GM11168 (cell line): ENCODE data around the gene C9orf40.

Experiments
- in situ Hi-C: fragments of 300-500 bp; cut with MboI; formaldehyde crosslinking; loops from one replicate; pipeline ENCODE4 v1.12.0; 2022; ENCODE audit warnings: low sequenced_read_pairs; ENCODE audit not compliant: unreplicated experiment

Gene C9orf40, protein sequence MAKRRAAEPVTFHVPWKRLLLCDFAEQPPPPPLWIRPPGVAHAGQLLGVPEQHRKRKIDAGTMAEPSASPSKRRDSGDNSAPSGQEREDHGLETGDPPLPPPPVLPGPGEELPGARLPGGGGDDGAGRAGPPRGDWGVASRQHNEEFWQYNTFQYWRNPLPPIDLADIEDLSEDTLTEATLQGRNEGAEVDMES

DNA sequence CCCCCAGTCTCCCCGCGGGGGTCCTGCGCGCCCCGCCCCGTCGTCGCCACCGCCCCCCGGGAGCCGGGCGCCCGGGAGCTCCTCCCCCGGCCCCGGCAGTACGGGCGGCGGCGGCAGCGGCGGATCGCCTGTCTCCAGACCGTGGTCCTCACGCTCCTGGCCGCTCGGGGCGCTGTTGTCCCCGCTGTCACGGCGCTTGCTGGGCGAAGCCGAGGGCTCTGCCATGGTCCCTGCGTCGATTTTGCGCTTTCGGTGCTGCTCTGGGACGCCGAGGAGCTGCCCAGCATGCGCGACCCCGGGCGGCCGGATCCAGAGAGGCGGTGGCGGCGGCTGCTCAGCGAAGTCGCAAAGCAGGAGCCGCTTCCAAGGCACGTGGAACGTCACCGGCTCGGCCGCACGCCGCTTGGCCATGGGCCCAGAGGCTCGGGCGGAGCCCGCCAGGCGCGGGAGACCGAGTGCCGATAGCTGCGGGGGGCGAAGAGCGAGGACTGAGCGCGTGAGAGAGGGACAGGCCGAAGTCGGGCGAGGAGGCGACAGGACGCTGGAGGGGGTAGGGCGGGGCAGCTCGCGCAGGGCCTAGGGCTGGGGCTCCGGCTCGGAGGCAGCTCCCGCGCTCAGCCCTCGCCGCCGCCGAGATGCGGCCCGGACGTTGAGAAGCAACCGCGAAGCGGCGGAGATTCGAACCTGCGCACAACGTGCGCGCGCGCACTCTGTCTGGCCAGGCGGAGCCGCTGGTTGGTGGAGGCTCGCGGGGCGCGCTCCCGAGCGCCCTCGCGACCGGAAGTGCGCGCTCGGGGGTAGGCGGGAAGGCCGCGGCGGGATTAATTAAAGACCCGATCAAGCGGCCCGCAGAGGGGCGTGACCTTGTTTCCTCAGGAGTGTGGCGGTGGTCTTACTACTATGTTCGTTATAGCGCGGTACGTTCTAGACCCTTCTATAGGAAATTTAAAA is at the start of gene C9orf40:
C9orf40 (minus strand) TSS at position 712 of the 951 bp plus-strand sequence; CDS start at position 411, 301 bp downstream.
- in situ Hi-C loops, result no loop called here

DNA sequence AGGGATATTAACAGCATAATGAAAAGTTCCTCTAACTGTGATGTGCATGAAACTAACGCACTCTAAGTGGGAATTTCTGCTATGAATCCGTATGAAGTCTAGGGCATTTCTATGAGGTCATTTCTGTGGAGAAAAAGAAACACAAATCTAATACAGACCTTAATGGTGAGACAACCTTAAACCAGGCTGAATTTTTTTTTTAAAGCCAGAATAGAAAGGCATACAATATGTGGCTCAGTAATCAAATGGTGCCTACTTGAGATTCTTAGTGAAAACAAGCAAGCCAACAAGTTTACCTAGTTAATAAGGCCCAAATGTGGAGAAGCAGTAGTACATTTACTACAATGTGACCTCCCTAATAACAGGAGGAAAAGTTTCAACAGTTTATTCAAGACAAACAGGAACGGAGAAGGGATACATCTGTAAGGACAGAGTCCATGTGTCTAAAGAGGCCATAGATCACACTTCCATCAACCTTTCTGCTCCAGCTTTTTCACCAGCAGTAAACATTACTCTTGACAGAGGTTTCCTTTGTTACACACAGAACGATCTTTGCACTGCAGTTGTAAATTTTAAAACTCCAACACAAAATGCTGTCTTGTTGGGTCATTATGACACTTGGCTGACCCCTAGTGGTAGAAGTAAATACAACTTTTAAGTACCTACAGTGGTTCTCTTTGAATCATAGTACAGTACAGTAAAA is 49.2 kb upstream of the C9orf40 start:
- in situ Hi-C loops, result loop anchor here (5.0 kb wide), 1 partner anchor 225 kb away; no protein-coding TSS in a partner anchor

DNA sequence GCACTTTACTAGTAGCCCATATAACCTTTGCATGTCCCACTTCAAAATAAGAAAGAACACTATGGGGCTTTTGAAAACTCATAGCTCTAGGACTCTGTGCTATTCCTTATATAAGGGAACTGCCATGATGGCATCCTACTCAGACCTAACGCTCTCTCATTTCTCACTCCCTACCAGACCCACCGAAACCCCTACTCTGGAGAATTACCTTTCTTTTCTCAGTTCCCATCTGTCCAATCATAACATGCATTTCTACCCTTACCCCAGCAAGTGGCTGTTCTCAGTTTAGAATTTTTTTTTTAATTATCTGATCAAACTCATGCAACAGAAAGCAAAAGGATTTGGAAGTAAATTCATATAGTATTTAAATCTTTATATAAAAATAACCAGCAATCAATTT is 48.1 kb upstream of the C9orf40 start:
- in situ Hi-C loops, result loop anchor here (5.0 kb wide), 1 partner anchor 224 kb away; no protein-coding TSS in a partner anchor

DNA sequence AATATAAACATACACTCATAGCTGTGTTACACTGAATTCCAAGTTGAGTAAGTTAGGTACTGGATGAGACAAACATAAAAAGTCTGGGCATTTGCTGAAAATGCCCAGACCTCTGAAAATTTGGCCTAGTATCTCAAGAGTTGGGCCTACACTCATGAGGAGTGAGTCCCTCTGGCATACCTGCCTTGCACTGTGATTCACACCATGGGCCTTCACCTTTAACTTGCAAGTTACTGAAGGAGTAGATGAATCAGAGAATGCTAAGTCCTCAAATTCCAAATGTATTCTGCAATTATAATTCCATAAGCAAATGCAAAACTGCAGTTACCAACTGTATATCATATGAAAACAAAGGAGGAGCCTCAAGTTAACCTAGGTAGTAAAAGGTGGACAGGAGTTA is 32.3 kb upstream of the C9orf40 start:
- in situ Hi-C loops, result no loop called here

DNA sequence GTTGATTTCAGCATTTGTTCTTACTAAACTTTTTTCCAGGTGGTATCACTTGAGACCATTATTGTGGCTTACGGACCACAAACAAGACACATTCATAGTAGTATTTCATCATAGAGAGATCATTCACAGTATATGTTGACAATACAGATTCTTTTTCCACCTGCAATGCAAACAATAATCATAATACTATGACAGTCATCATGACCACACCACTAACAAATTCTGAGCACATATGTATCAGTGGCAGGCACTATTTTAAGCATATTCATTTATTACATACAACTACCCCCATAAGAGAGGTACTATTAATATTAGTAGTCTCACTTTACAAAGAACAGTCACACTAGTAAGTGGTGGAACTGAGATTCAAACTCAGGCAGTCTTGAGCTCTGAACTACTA is 31.0 kb upstream of the C9orf40 start:
- in situ Hi-C loops, result no loop called here

DNA sequence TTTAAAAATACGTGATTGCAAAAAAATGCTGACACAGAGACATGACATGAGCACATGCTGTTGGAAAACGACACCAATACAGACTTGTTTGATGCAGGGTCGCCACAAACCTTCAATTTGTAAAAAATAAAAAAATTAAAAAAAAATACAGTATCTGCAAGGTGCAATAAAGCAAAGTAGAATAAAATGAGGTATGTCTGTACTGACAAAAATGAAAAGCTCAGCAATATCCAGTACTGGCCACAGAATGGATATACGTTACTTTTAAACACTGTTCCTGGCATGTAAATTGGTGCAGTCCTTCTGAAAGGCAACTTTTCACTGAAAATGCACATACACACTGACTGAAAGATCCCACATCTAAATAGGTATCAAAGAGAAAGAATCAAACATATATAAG is 27.1 kb upstream of the C9orf40 start:
- in situ Hi-C loops, result no loop called here

DNA sequence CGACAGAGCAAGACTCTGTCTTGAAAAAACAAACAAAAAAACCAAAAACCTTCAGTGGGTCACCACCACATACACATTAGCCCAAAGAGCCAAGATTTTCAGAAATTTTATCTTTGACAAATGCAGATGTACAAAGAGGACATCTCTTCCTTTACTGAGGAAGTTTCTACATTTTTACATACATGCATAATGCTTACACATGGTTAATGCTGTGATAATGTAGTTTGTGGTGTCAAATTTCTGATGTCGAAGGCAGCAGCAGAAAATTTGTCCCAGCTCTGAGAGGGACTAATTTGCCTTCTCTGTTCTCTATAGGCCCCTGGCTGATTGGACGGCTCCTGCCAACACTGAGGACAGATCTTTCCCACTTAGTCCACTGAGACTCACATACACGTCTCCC is 24.6 kb upstream of the C9orf40 start:
- in situ Hi-C loops, result no loop called here

DNA sequence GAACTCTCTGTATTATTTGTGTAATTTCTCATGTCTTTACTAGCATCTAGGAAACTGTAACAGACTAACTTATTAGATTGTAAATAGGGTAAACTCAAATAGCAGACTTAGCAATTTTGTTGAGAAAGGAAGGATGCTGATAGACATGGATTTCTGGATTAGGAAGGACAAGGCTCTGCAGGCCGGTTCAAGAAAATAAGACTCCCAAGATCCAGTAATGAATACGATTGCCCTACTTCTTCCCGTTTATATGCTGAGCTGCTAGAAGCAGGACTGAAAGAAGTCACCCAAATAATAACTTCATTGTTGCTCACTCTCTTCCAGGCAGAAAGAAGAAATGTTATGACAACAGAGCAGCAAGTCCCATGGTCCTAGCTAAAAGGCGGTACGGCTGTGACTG is 22.8 kb upstream of the C9orf40 start:
- in situ Hi-C loops, result no loop called here

DNA sequence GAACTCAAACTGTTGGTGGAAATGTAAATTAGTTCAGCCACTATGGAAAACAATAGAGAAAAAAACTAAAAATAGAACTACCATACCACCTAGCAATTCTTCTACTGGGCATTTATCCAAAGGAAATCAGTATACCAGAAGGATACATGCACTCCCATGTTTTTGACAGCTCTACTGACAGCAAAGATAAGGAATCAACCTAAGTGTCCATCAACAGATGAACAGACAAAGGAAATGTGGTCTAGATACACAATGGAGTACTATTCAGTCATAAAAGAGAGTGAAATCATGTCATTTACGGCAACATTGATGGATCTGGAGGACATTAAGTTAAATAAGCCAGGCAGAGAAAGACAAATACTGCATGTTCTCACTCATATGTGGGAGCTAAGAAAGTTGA is 21.8 kb upstream of the C9orf40 start:
- in situ Hi-C loops, result no loop called here

DNA sequence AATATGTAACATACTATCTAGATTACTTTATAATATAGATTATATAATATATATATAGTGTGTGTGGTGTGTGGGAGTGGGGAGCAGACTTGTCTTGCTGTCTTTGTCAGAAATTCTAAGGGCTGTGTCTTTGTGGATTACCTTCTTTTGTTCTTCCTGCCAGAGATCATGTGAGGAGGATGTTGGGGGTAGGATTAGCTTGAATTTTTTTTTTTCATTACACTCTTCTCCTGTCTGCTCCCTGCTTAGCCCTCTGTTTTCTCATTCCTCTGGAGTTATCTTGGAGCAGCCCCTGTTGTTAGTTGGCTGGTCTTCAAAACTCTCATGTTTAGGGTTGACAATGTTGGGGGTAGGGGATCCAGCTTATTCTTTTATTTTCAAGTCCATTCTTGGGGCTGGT is 21.0 kb upstream of the C9orf40 start:
- in situ Hi-C loops, result no loop called here

DNA sequence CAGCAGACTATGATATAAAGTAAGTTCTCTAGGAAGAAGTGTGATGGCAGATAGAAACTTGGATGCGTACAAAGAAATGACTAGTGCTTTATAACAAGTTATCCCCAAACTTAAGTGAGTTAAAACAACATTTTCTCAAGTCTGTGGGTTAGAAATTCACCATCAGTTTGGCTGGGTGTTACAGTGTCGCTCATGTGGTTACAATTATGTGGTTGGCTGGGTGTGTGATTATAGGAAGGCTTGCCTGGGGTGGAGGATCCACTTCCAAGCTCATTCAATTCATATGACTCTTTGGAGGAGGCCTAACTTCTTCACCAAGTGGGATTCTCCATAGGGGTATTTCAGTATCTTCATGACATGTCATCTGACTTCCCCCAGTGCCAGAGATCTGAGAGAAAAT is 10.3 kb upstream of the C9orf40 start:
- in situ Hi-C loops, result no loop called here

DNA sequence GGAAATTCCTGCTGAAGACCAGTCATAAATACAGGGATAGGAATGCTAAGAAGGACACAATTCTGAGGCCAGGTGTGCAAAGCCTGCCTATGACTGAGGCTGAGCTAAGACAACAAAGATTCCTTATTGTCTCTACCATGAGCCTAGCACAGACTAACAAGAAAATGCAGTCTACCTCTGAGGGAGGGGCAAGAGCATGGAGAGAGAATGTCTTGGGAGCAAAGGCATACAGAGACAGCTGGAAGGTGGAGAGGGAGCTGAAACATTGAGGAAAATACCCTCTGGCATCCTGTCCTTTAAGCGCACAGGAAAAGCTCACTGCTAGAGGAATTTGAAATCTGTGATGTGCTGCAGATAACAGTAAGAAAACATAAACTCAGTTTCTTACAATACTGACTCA is 8.8 kb upstream of the C9orf40 start:
- in situ Hi-C loops, result no loop called here

DNA sequence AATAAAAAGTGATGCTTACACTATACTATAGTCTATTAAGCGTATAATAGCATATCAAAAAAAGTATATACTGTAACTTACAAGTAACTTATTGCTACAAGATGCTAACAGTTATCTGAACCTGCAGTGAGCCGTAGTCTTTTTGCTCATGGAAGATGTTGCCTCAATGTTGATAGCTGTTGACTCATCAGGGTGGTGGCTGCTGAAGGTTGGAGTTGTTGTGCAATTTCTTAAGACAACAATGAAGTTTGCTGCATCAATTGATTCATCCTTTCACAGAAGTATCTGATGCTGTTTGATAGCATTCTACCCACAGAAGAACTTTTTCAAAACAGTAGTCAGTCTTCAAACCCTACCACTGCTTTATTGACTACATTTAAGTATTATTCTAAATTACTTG is 7.8 kb upstream of the C9orf40 start:
- in situ Hi-C loops, result no loop called here

DNA sequence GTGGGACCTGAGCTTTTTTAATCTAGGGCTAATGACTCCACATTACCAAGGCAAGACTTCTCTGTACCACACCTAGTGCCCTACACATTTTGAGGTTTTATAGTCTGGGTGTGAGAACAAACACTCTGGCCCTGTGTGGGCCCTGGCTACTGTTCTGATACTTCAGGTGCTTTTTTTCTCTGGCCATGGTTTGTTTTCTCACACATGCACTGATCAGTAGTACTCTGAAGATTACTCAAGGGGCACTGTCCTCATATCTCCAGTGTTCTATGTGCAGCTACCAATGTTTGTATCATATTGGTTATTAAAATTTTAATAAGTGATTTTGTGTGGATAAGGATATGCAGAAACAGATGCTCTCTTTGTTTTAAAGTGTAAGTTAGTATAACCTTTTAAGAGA is 5.9 kb upstream of the C9orf40 start:
- in situ Hi-C loops, result no loop called here

DNA sequence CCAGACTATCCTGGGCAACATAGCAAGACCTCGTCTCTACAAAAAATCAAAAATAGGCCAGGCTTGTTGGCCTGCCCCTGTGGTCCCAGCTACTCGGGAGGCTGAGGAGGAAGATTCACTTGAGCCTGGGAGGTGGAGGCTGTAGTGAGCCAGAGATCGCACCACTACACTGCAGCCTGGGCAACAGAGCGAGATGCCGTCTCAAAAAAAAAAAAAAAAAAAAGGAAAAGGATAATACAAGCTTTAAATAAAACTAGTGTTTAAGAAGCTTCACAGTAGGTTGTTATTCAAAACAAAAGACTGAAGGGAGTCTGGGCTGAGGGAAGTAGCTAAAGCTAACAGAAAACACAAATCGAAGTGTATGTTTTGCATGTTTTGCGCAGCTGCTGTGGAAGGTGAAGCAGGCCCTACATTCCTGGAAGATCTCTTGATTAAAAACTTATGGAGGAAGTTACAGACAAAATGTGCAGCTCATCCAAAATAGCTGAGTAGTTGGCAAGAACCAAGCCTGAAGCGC is 581 bp upstream of the C9orf40 start:
- in situ Hi-C loops, result no loop called here

DNA sequence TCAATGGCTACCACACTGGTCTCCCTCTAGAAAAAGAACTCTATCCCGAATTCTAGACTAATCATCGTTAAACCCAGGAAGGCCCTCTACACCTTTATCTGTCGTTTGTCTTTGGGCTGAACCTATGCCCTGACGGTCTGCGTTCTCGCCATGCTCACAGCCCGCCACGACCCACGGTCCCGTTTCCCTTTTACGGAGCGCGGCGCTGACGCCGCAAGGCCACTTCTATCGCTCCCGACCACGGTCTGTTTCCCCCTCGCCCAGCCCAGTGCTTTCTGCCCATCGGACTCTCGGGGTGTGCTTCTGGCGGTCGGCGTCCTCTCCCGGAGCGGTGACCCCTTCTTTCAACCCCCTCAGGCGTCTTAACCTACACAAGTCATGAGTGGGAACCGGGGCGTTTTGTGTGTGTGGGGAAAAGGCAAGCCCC is 974 bp downstream of the C9orf40 start:
- in situ Hi-C loops, result no loop called here

DNA sequence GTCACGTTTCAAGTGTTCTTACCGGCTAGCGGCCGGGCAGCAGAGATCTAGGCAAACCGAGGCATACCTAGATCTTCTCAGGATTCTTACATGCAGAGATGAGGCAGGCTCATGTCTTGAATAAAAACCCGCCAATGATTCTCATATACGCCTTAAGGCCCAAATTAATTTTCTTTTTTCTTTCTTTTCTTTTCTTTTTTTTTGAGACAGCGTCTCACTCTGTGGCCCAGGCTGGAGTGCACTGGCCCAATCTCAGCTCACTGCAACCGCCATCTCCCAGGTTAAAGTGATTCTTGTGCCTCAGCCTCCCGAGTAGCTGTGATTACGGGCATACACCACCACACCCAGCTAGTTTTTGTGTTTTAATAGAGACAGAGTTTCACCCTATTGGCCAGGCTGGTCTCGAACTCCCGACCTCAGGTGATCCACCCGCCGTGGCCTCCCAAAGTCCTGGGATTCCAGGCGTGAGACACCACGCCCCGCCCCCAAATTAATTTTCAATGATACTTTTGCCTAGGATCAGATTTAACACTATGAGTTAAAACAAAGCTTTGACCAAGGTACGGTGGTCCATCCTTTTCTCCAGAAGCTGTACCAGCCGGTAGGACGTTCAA is 1.5 kb downstream of the C9orf40 start:
- in situ Hi-C loops, result no loop called here

DNA sequence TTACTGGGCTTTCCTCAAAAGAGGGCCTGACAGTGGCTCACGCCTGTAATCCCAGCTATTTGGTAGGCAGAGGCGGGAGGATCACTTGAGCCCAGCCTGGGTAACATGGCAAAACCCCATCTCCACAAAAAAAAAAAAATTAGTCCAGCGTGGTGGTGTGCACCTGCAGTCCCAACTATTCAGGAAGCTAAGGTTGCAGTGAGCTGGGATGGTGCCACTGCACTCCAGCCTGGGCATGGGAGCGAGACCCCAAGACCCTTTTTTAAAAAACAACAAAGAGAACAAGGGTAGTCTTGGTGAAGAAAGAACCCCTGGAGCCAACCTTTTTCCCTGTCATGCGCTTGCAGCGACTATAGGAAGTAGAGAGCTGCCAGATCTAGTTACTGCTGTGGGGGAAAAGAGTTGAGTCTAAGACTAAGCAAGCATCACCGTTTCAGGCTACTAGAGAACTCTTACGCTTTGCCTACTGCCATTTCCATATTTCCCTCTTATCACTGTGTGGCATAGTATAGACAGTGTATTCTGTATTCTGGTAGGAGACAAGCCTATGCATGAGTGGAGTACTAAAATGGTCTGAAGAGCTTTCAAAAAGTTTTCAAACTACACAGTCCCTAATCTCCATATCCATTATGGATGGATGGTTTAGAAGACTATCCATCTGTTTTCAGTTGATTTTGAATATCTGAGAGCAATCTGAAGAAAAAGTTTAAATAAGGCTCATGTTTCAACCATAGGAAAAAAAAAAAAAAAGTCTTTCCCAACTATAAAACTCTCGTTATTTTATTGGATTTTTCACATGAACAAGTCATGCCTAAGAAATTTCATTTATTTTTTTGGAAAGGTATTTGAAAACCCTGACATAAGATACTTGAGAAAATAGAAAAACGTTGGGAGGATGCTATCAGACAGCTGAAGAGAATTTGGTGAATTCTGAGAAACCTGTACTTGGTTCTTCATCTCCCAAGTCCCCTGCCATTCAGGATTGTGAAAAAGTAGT is 2.6 kb downstream of the C9orf40 start:
- in situ Hi-C loops, result no loop called here

DNA sequence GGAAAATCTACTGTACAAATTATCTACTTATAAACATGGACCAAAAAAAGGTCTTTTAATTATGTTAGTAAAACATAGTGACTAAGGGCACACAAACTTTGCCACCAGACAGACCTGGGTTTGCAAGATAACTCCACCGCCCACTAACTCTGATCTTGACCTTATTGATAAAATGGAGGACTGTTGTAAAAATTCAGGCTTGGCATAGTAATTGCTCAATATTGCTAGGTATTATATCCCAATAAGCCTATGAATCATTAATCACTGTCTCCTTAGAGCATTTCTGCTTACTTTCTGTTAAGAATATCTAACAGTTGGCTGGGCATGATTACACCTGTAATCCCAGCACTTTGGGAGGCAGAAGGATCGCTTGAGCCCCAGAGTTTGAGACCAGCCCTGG is 3.8 kb downstream of the C9orf40 start:
- in situ Hi-C loops, result no loop called here
